ENCODE measurements around the gene AP5M1. TPM values are rescaled to one million over a fixed set of nuclear protein-coding genes. Genes with fewer than 3 reads are reported as not detected.

The AP5M1 gene
- total RNA-seq, 1 donor from 2014 or later, result 36.9 TPM

DNA sequence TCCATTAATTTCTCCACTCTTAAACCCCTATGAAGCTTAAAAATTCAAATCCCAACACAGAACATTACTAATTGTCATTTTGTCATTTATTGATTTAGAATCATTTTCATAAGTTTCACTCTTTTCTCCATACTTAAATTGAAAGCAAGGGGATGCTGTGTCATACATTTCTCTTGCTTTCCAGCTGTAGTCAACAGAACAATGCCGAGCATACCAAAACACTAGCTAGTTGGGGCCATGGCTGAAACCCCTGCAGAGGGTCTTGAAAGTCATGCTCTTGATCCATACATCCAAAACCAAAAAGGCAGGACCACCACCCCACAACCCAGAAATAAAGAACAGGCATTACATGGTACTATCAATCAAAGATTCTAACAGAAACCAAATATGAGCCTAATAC is 9.1 kb upstream of the AP5M1 start:
- Histone ChIP-seq H3K4me3 (no peak overlapping the region), H3K36me3 (no peaks in the 10 kb centered on the region), H3K9me3 (no peaks in the 10 kb centered on the region), H3K27ac (no peak overlapping the region), H3K27me3 (ENCODE audit: low read depth) (no peaks in the 10 kb centered on the region), H3K4me1 (no peaks in the 10 kb centered on the region)
- TF ChIP-seq CTCF (IDR thresholded peaks at IDR 0.05), result no peak
- ATAC-seq (no peak), DNase-seq (no peak)
- intact Hi-C loops (cut with DNase I), result no loop called here

DNA sequence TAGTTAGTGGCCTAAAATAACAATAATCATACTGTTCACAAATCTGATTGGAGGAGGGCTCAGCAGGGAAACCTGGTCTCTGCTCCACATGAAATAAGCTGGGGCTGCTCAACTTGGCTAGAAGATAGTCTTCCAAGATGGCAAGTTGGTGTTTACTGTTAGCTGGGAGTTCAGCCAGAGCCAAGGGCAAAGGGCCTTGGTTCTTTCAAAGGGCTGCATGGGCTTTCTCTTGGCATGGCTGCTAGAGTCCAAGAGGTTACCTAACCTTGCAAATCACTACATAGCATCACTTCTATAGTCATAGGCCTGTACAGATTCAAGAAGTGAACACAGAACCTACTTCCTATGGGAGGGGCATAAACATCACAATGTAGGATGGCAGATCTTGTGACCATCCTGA is 7.2 kb upstream of the AP5M1 start:
- Histone ChIP-seq H3K36me3 (no peaks in the 10 kb centered on the region), H3K4me1 (peaks cover 15% of the 10 kb centered on the region), H3K4me3 (no peak overlapping the region), H3K27me3 (ENCODE audit: low read depth) (no peaks in the 10 kb centered on the region), H3K9me3 (no peaks in the 10 kb centered on the region), H3K27ac (no peak overlapping the region)
- ATAC-seq (no peak), DNase-seq (no peak)
- intact Hi-C loops (cut with DNase I), result no loop called here
- no peak for TF ChIP-seq CTCF (IDR thresholded peaks at IDR 0.05)

- H3K9me3 ChIP-seq, result no peaks in the 10 kb centered on the region
- no peak overlapping the region for H3K27ac ChIP-seq
- no peak for TF ChIP-seq CTCF (IDR thresholded peaks at IDR 0.05)
- DNase-seq (no peak), ATAC-seq (no peak)
- peaks cover 20% of the 10 kb centered on the region for H3K4me1 ChIP-seq
- H3K27me3 ChIP-seq (ENCODE audit: low read depth), result no peaks in the 10 kb centered on the region
- intact Hi-C loops (cut with DNase I), result no loop called here
- H3K36me3 ChIP-seq, result no peaks in the 10 kb centered on the region
- no peak overlapping the region for H3K4me3 ChIP-seq
These were observed 6.7 kb upstream of the AP5M1 start for GRCh38 chr14:57262117-57262516.

DNA sequence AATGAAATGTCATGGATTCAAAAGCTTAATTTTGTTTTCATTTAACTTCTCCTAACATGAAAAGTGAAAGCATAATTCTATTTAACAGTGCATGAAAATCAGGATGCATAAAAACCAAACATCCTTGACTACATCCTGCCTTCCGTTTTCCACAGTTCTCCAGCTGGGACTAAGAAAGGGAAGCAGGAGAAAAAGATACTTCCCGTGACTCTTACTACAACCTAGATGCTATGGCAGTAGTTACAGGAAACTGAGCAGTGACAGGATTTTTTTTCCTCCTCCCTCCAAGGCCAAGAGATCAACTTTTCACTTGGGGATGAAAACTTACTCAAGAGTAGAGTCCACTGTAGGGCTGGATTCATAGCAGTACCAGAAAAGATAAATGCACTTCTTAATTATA is 2.7 kb upstream of the AP5M1 start:
- peaks cover 43% of the 10 kb centered on the region for H3K4me1 ChIP-seq
- no peak for DNase-seq
- TF ChIP-seq CTCF (IDR thresholded peaks at IDR 0.05), result no peak
- no peak overlapping the region for H3K27ac ChIP-seq
- H3K36me3 ChIP-seq, result no peaks in the 10 kb centered on the region
- intact Hi-C loops (cut with DNase I), result no loop called here
- H3K27me3 ChIP-seq (ENCODE audit: low read depth), result no peaks in the 10 kb centered on the region
- no peak overlapping the region for H3K4me3 ChIP-seq
- no peak for ATAC-seq
- H3K9me3 ChIP-seq, result no peaks in the 10 kb centered on the region

DNA sequence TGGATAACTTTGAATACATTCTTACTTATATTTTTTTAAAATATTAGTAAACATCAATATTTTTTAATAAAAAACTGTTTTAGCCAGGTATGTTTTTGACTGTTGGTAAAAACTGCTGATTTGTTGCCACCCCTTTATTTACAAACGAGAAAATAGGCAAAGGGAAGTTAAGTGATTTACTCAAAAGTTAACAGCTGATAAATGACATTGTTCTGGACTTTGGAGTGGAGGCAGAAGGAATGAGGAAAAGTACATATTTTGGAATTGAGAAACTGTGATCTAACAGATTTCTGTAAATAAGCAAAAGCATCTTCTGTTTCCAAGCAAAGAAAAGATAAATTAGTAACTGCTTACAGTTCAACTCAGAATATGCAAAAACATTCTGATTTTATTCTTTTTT is 4.5 kb downstream of the AP5M1 start:
- Histone ChIP-seq H3K36me3 (peaks cover 21% of the 10 kb centered on the region), H3K27ac (no peak overlapping the region), H3K27me3 (ENCODE audit: low read depth) (no peaks in the 10 kb centered on the region), H3K4me1 (peaks cover 25% of the 10 kb centered on the region), H3K9me3 (no peaks in the 10 kb centered on the region), H3K4me3 (no peak overlapping the region)
- intact Hi-C loops (cut with DNase I), result no loop called here
- DNase-seq, result no peak
- no peak for ATAC-seq
- no peak for TF ChIP-seq CTCF (IDR thresholded peaks at IDR 0.05)

DNA sequence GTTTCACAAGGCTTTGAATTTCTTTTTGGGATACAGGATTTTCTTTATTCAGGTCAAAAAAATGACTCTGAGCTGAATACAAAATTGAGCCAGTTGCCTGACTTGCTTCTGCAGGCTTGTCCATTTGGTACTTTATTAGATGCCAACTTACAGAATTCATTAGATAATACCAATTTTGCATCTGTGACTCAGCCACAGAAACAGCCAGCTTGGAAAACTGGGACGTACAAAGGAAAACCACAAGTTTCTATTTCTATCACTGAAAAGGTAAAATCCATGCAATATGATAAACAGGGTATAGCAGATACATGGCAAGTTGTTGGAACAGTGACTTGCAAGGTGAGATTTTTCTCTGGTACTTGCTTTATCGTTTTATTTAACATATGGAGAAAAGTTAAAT is 5.8 kb downstream of the AP5M1 start:
- intact Hi-C loops (cut with DNase I), result no loop called here
- H3K27ac ChIP-seq, result no peak overlapping the region
- TF ChIP-seq CTCF (IDR thresholded peaks at IDR 0.05), result no peak
- no peak for ATAC-seq
- H3K4me1 ChIP-seq, result peaks cover 25% of the 10 kb centered on the region
- DNase-seq, result no peak
- H3K4me3 ChIP-seq, result no peak overlapping the region
- H3K9me3 ChIP-seq, result no peaks in the 10 kb centered on the region
- peaks cover 21% of the 10 kb centered on the region for H3K36me3 ChIP-seq
- H3K27me3 ChIP-seq (ENCODE audit: low read depth), result no peaks in the 10 kb centered on the region
